Measurements from ENCODE around the gene CMTR2. TPM values are rescaled to one million over a fixed set of nuclear protein-coding genes. Genes with fewer than 3 reads are reported as not detected.

The CMTR2 gene
- total RNA-seq, 6 donors from 2014 or later, result 9.3 to 24.5 (median 20.5) TPM

- H3K36me3 ChIP-seq, result no peaks in the 10 kb centered on the region
- WGBS, 2 donors, result 89 to 100% methylated on average over 1 of the region's 1 CpG
- TF ChIP-seq EP300 (IDR thresholded peaks at IDR 0.05) (no peak), POLR2AphosphoS5 (IDR thresholded peaks at IDR 0.05) (no peak), CTCF (IDR thresholded peaks at IDR 0.05) (no peak), POLR2A (IDR thresholded peaks at IDR 0.05) (no peak)
Measured at GRCh38 chr16:71244521-71244920, 44.7 kb downstream of the CMTR2 start.

GRCh38 chr16:71242601-71243000 lies 46.6 kb downstream of the CMTR2 start:
- Histone ChIP-seq H3K27ac (no peak overlapping the region), H3K4me1 (no peaks in the 10 kb centered on the region), H3K36me3 (no peaks in the 10 kb centered on the region), H3K9me3 (no peaks in the 10 kb centered on the region), H3K27me3 (no peaks in the 10 kb centered on the region), H3K4me3 (no peak overlapping the region)
- no peak for ATAC-seq (ENCODE audit: low FRiP score in 2 of 2)
- TF ChIP-seq EP300 (IDR thresholded peaks at IDR 0.05) (no peak), POLR2AphosphoS5 (IDR thresholded peaks at IDR 0.05) (no peak), POLR2A (IDR thresholded peaks at IDR 0.05) (no peak), CTCF (IDR thresholded peaks at IDR 0.05) (no peak)
- no peak for DNase-seq
- 35 to 44% methylated on average over 3 of the region's 3 CpGs for WGBS, 2 donors

More at GRCh38 chr16:71244521-71244920, 44.7 kb downstream of the CMTR2 start:
- DNase-seq (no peak), ATAC-seq (ENCODE audit: low FRiP score in 2 of 2) (no peak)
- Histone ChIP-seq H3K9me3 (no peaks in the 10 kb centered on the region), H3K4me1 (no peaks in the 10 kb centered on the region), H3K27me3 (no peaks in the 10 kb centered on the region), H3K27ac (no peak overlapping the region), H3K4me3 (no peak overlapping the region)

- TF ChIP-seq CTCF (IDR thresholded peaks at IDR 0.05) (no peak), EP300 (IDR thresholded peaks at IDR 0.05) (no peak), POLR2A (IDR thresholded peaks at IDR 0.05) (no peak), POLR2AphosphoS5 (IDR thresholded peaks at IDR 0.05) (no peak)
- Histone ChIP-seq H3K4me3 (no peak overlapping the region), H3K27ac (no peak overlapping the region), H3K4me1 (no peaks in the 10 kb centered on the region), H3K9me3 (no peaks in the 10 kb centered on the region), H3K27me3 (no peaks in the 10 kb centered on the region), H3K36me3 (no peaks in the 10 kb centered on the region)
- DNase-seq (no peak), ATAC-seq (ENCODE audit: low FRiP score in 2 of 2) (no peak)
- 71 to 75% methylated on average over 4 of the region's 4 CpGs for WGBS, 2 donors
Measured at GRCh38 chr16:71242036-71242435, 47.2 kb downstream of the CMTR2 start.

Other genes with a start within 250 kb of the CMTR2 start
- gene HYDIN, start 58.7 kb downstream of the CMTR2 start, total RNA-seq, result 10 to 100 TPM in 4 of 6 donors, 1 to 10 TPM in 2; 1.6 to 62.0 (median 18.1) TPM
- gene CALB2, start 69.3 kb upstream of the CMTR2 start, total RNA-seq, result 1 to 10 TPM in 4 of 6 donors, not detected in 2; 1.0 to 3.3 (median 2.3) TPM
- gene TLE7, start 152.7 kb upstream of the CMTR2 start, total RNA-seq, result not detected
- gene ZNF23, start 172.8 kb upstream of the CMTR2 start, total RNA-seq, result 10 to 100 TPM in 3 of 6 donors, 1 to 10 TPM in 3; 7.1 to 28.3 (median 12.5) TPM
- gene ZNF19, start 199.9 kb upstream of the CMTR2 start, total RNA-seq, result 10 to 100 TPM in 5 of 6 donors, 1 to 10 TPM in 1; 9.4 to 44.0 (median 18.6) TPM
- gene CHST4, start 237.0 kb upstream of the CMTR2 start, total RNA-seq, result 1 to 10 TPM in 1 of 6 donors, under 1 TPM in 2, not detected in 3; 0.34 to 2.2 (median 0.98) TPM

Measured in upper lobe of left lung (tissue), 6 donors.